Spleen (tissue), 11 donors: ENCODE measurements around the gene ZBTB4. TPM values are rescaled to one million over a fixed set of nuclear protein-coding genes. Genes with fewer than 3 reads are reported as not detected.
A peak's percentile ranks its signal among the peaks of the same experiment; 100 is the strongest.
"Not testable (repeated sequence)": the region's sequence is repeated elsewhere in the genome, so short reads cannot be mapped to it uniquely, and the experiment has no call there.

Experiments used
- DNase-seq: peaks from one replicate; pipeline ENCODE4 v3.0.0-alpha.2; 2020
- H3K27ac ChIP-seq, 8 donors: fragments of 200-600 bp; sonication (generic) in 7 of 8; 1 replicate in 4 of 8; 2 replicates in 4 of 8; pipeline versions ENCODE4 v1.5.0 to v1.8.0; 2016 to 2021; ENCODE audit warnings: inconsistent platforms in 4 of 8, mild to moderate bottlenecking in 4 of 8, moderate library complexity in 1 of 8
- H3K27me3 ChIP-seq, 7 donors: fragments of 200-600 bp; sonication (generic) in 6 of 7; replicated peaks in 1 of 7; 1 replicate in 4 of 7; 2 replicates in 3 of 7; pipeline versions ENCODE4 v1.5.0 to v1.8.0; 2016 to 2021; ENCODE audit warnings: inconsistent platforms in 3 of 7, mild to moderate bottlenecking in 1 of 7
- H3K36me3 ChIP-seq, 6 donors: fragments of 200-600 bp; sonication (generic) in 5 of 6; 1 replicate in 4 of 6; 2 replicates in 2 of 6; pipeline versions ENCODE4 v1.5.0 to v1.8.0; 2016 to 2021; ENCODE audit warnings: inconsistent platforms in 2 of 6
- H3K4me1 ChIP-seq, 6 donors: fragments of 200-600 bp; sonication (generic) in 5 of 6; 1 replicate in 3 of 6; 2 replicates in 3 of 6; pipeline versions ENCODE4 v1.5.0 to v1.8.0; 2016 to 2021; ENCODE audit warnings: inconsistent platforms in 3 of 6
- H3K4me3 ChIP-seq, 8 donors: fragments of 200-600 bp; sonication (generic) in 7 of 8; 1 replicate in 4 of 8; 2 replicates in 4 of 8; pipeline versions ENCODE4 v1.5.0 to v1.8.0; 2016 to 2021; ENCODE audit warnings: inconsistent platforms in 4 of 8, mild to moderate bottlenecking in 4 of 8, moderate library complexity in 2 of 8
- H3K9me3 ChIP-seq, 8 donors: fragments of 200-600 bp; sonication (generic) in 7 of 8; 1 replicate in 4 of 8; 2 replicates in 4 of 8; pipeline versions ENCODE4 v1.5.0 to v1.8.0; 2016 to 2021; ENCODE audit warnings: inconsistent platforms in 4 of 8
- POLR2A ChIP-seq, 3 donors: fragments of 450-650 bp; IDR thresholded peaks; one replicate each; pipeline ENCODE4 v1.5.1; 2017; ENCODE audit warnings: antibody characterized with exemption in 3 of 3, mild to moderate bottlenecking in 1 of 3
- POLR2AphosphoS5 ChIP-seq, 3 donors: sonication (generic); formaldehyde crosslinking; IDR thresholded peaks; one replicate each; pipeline ENCODE4 v1.5.1; 2017; ENCODE audit warnings: antibody characterized with exemption in 3 of 3
- WGBS, 5 donors: extraction: QIAGEN DNeasy Blood & Tissue Kit in 3 of 5; methylation state at CpG; one replicate each; pipeline versions ENCODE4 v1.1.5 to v1.1.7; 2013 to 2018; 5-methylcytosine and 5-hydroxymethylcytosine counted together
- intact Hi-C: fragments of 100-400 bp; cut with DNase I; formaldehyde crosslinking; loops from one replicate; pipeline ENCODE4 v1.15.0; 2023; ENCODE audit warnings: low total_unique reads
- polyA plus RNA-seq, 3 donors: library from polyadenylated mRNA; stranded (reverse); fragments of 200-250 nt; gene quantifications; one replicate each; pipeline ENCODE4 v1.2.1, GENCODE V29; 2013
- total RNA-seq, 7 donors: library from RNA; depleted of rRNA in 3 of 7; stranded (reverse); fragments of >200 nt in 3 of 7; fragmentation: NEBNext Ultra II Directional in 4 of 7; extraction: Animal tissue kit (Norgen Biotek cat#: 25700) in 4 of 7; gene quantifications; one replicate each; pipeline versions ENCODE4 v1.1.0 to v1.2.1, GENCODE V29; 2016 to 2021
- TF ChIP-seq, protein P1 (sequence below), 11 experiments: fragments of 200-600 bp in 7 of 11; fragments of 450-650 bp in 4 of 11; sonication (generic) in 4 of 11; IDR thresholded peaks in 8 of 11; conservative IDR thresholded peaks in 3 of 11; 1 replicate in 7 of 11; 2 replicates in 4 of 11; pipeline versions ENCODE4 v1.4.0 to v1.8.0; 2016 to 2021; ENCODE audit warnings: antibody characterized with exemption in 11 of 11, inconsistent platforms in 4 of 11, mild to moderate bottlenecking in 1 of 11
- donor health status: healthy with polysubstance abuse.
- donor health status: DM: no; HTN: no; CAD: no; lungs with moderate emphysema.
- donor health status: DM: no; HTN: no; CAD: no.
- donor health status: Bipolar disorder and iron deficiency.
- donor health status: healthy.
- donor health status: DM: no; HTN: no; CAD: no.
- donor health status: DM: yes; HTN: yes; CAD: no.

ZBTB4 gene
- total and polyA plus RNA-seq, 10 donors: 10.5 to 68.8 (median 42.2) TPM

DNA sequence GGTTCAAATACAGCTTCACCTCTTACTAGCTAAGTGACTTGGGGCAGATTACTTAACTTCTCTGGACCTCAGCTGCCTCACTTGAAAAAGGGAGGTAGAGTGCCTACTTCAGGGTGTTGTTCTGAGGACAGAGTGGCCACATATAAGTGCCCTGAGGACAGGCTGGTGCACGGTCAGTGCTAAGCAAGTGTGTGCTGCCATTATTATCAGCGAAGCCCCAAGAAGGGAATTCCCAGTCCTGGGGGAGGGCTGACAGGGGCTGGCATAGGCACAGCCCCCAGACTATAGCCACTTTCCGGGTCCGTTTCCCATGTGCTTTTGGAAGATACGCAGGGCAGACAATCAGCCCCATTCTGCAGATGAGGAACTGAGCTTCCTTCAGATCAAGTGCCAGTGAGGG is 2.5 kb downstream of the ZBTB4 start:
- Histone ChIP-seq H3K36me3 (peaks cover 0 to 7% (median 0%) of the 10 kb centered on the region in 6 donors), H3K27ac (peak overlapping the region in 7 of 8 donors; percentile 98 to 100 (median 99)), H3K9me3 (no peaks in the 10 kb centered on the region), H3K27me3 (no peaks in the 10 kb centered on the region), H3K4me1 (peaks cover 35 to 95% (median 69%) of the 10 kb centered on the region in 6 donors), H3K4me3 (peak overlapping the region in 4 of 8 donors; percentile 72 to 94 (median 84))
- TF ChIP-seq POLR2A (IDR thresholded peaks at IDR 0.05): no peak
- WGBS, 5 donors: 76 to 97% (median 88%) methylated on average over 3 to 5 of the region's 5 CpGs
- no peak for DNase-seq
- intact Hi-C loops: no loop called here

DNA sequence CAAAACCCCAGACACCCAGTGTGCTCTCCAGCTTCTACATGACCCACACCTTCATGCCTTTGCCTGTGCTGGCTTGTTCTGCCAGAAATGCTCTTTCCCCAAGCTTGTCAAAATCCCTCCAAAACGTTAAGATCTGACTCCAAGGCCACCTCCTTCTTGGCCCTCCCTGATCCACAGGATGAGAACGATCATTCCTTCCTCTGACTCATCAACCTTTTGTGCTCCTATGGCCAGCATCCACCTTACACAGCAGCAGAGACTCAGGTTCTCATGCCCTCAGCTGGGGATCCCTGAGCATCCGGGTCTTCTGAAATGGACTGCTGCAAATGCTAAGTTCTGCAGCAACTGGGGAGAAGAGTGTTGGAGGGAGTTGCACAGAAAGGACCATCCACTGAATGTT is 2.9 kb downstream of the ZBTB4 start:
- H3K9me3 ChIP-seq: no peaks in the 10 kb centered on the region
- no peak for DNase-seq
- WGBS, 5 donors: 49 to 55% (median 51%) methylated on average over 3 of the region's 3 CpGs
- H3K4me3 ChIP-seq: peak overlapping the region in 2 of 8 donors; percentile 83 to 94
- TF ChIP-seq POLR2AphosphoS5 (IDR thresholded peaks at IDR 0.05) (no peak), POLR2A (IDR thresholded peaks at IDR 0.05) (no peak)
- TF ChIP-seq, protein P1, sequence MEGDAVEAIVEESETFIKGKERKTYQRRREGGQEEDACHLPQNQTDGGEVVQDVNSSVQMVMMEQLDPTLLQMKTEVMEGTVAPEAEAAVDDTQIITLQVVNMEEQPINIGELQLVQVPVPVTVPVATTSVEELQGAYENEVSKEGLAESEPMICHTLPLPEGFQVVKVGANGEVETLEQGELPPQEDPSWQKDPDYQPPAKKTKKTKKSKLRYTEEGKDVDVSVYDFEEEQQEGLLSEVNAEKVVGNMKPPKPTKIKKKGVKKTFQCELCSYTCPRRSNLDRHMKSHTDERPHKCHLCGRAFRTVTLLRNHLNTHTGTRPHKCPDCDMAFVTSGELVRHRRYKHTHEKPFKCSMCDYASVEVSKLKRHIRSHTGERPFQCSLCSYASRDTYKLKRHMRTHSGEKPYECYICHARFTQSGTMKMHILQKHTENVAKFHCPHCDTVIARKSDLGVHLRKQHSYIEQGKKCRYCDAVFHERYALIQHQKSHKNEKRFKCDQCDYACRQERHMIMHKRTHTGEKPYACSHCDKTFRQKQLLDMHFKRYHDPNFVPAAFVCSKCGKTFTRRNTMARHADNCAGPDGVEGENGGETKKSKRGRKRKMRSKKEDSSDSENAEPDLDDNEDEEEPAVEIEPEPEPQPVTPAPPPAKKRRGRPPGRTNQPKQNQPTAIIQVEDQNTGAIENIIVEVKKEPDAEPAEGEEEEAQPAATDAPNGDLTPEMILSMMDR (IDR thresholded peaks at IDR 0.05 in 8 of 11, conservative IDR thresholded peaks at IDR 0.05 in 3 of 11): no peak
- peaks cover 0 to 7% (median 0%) of the 10 kb centered on the region in 6 donors for H3K36me3 ChIP-seq
- H3K27me3 ChIP-seq: no peaks in the 10 kb centered on the region
- H3K4me1 ChIP-seq: peaks cover 40 to 95% (median 72%) of the 10 kb centered on the region in 6 donors
- intact Hi-C loops: no loop called here
- H3K27ac ChIP-seq: peak overlapping the region; percentile 32 to 100 (median 86)

DNA sequence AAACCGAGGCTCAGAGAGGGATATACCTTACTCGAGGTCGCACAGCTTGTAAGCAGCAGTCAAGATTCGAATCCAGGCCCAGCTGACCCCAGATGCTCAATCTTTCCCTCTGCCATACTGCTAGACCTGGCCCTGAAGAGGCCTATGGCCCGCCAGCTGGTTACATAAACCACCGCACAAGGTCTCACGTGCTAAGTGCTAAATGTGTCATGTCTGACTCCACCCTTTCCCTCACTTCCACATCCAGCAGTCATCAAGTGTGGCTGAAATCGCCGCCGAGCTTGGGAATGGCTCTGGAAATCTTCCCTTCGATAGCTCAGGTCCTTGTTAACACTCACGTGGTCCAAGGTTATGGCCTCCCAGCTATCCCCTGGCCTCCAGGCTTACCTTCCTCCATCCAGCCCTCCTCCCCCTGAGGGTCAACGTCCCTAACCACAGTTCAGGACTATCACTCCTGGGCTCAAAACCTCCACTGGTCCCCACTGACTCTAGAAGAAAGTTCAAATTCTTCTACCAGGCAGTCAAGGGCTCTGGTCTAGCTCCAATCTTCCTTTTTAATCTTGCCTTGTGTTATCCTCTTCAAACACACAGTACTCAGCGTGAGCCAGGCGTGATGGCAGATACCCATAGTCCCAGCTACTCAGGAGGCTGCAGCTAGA is 3.5 kb downstream of the ZBTB4 start:
- Histone ChIP-seq H3K27ac (peak overlapping the region; percentile 32 to 100 (median 86)), H3K4me1 (peaks cover 43 to 95% (median 73%) of the 10 kb centered on the region in 6 donors), H3K9me3 (no peaks in the 10 kb centered on the region), H3K36me3 (peaks cover 0 to 7% (median 0%) of the 10 kb centered on the region in 6 donors), H3K4me3 (peak overlapping the region in 1 of 8 donors; percentile 94), H3K27me3 (no peaks in the 10 kb centered on the region)
- 64 to 75% (median 67%) methylated on average over 15 of the region's 15 CpGs for WGBS, 5 donors
- TF ChIP-seq POLR2AphosphoS5 (IDR thresholded peaks at IDR 0.05) (peak in 2 of 3 donors; percentile 63 to 79), POLR2A (IDR thresholded peaks at IDR 0.05) (no peak)
- TF ChIP-seq, protein P1 (IDR thresholded peaks at IDR 0.05 in 8 of 11, conservative IDR thresholded peaks at IDR 0.05 in 3 of 11): no peak
- DNase-seq: peak; percentile 74
- intact Hi-C loops: no loop called here

DNA sequence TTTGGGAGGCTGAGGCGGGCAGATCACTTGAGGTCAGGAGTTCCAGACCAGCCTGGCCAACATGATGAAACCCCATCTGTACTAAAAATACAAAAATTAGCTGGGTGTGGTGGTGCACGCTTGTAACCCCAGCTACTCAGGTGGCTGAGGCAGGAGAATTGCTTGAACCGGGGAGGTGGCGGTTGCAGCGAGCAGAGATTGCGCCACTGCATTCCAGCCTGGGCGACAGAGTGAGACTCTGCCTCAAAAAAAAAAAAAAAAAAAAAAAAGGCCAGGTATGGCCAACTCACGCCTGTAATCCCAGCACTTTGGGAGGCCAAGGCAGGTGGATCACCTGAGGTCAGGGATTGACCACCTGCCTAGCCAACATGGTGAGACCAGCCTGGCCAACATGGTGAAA is 4.7 kb downstream of the ZBTB4 start:
- 60 to 89% (median 88%) methylated on average over 7 to 8 of the region's 8 CpGs for WGBS, 5 donors
- H3K4me1 ChIP-seq: peaks cover 38 to 95% (median 69%) of the 10 kb centered on the region in 6 donors
- H3K9me3 ChIP-seq, intact Hi-C loops, H3K4me3 ChIP-seq, DNase-seq, H3K27me3 ChIP-seq, H3K36me3 ChIP-seq: not testable (repeated sequence)
- H3K27ac ChIP-seq: peak overlapping the region in 5 of 8 donors; percentile 74 to 100 (median 99)

DNA sequence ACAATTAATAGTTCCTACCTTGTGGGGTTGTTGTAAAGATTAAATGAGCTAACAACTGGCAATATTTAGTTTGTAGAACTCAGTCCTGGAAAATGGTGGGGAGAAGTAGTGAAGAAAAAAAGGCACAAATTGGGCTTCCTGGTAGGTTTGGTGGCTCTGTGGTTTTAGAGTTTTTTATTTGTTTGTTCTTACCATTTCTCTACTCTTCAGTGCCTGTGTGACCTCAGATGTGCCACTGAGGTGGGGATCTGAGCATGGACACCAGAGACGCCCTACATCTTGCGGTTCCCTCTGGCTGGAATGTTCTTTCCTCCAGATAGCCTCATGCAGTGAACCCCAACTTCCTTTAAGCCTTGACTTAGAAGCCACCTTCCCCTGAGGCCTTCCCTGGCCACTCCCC is 7.7 kb downstream of the ZBTB4 start:
- TF ChIP-seq, protein P1 (IDR thresholded peaks at IDR 0.05 in 8 of 11, conservative IDR thresholded peaks at IDR 0.05 in 3 of 11): no peak
- no peak for TF ChIP-seq POLR2A (IDR thresholded peaks at IDR 0.05)
- no peak for TF ChIP-seq POLR2AphosphoS5 (IDR thresholded peaks at IDR 0.05)
- DNase-seq: no peak
- peak overlapping the region; percentile 7 to 68 (median 46) for H3K27ac ChIP-seq
- intact Hi-C loops: no loop called here
- H3K4me1 ChIP-seq: peaks cover 30 to 98% (median 66%) of the 10 kb centered on the region in 6 donors
- H3K36me3 ChIP-seq: peaks cover 0 to 29% (median 0%) of the 10 kb centered on the region in 6 donors
- WGBS, 5 donors: 45 to 66% (median 55%) methylated on average over 2 of the region's 2 CpGs
- no peaks in the 10 kb centered on the region for H3K27me3 ChIP-seq
- no peaks in the 10 kb centered on the region for H3K9me3 ChIP-seq
- no peak overlapping the region for H3K4me3 ChIP-seq

DNA sequence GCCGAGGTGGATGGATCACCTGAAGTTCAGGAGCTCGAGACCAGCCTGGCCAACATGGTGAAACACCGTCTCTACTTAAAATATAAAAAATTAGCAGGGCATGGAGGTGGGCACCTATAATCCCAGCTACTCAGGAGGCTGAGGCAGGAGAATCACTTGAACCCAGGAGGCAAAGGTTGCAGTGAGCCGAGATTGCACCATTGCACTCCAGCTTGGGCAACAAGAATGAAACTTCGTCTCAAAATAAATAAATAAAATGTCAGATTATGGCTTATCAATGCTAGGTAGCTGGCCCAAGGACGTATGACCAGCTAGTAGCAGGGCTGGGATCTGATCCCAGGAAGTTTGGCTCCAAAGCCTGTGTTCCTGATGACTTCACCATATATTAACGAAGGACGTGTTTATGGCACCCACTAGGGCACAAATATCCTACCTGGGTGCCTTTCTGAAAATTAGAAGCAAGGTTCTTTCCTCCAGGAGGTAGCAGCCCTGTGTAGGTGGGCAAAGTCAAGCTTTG is 8.9 kb downstream of the ZBTB4 start:
- WGBS, 5 donors: 83 to 91% (median 86%) methylated on average over 8 of the region's 8 CpGs
- peak overlapping the region in 2 of 8 donors; percentile 54 to 68 for H3K27ac ChIP-seq
- H3K4me3 ChIP-seq, DNase-seq, H3K9me3 ChIP-seq, H3K27me3 ChIP-seq, intact Hi-C loops: not testable (repeated sequence)
- H3K36me3 ChIP-seq: peaks cover 0 to 41% (median 7%) of the 10 kb centered on the region in 6 donors
- H3K4me1 ChIP-seq: peaks cover 29 to 98% (median 62%) of the 10 kb centered on the region in 6 donors

DNA sequence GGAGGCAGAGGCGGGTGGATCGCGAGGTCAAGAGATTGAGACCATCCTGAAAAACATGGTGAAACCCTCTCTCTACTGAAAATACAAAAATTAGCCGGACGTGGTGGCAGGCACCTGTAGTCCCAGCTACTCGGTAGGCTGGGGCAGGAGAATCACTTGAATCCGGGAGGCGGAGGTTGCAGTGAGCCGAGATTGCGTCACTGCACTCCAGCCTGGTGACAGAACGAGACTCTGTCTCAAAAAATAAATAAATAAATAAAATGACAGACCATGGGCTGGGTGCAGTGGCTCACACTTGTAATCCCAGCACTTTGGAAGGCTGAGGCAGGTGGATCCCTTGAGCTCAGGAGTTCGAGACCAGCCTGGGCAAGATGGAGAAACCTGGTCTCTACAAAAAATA is 9.6 kb downstream of the ZBTB4 start:
- H3K4me3 ChIP-seq, DNase-seq, intact Hi-C loops, H3K27ac ChIP-seq, H3K27me3 ChIP-seq, H3K9me3 ChIP-seq: not testable (repeated sequence)
- 85 to 96% (median 91%) methylated on average over 12 of the region's 12 CpGs for WGBS, 5 donors
- Histone ChIP-seq H3K4me1 (peaks cover 22 to 94% (median 57%) of the 10 kb centered on the region in 6 donors), H3K36me3 (peaks cover 0 to 47% (median 11%) of the 10 kb centered on the region in 6 donors)
